SH-SY5Y (cell line): ENCODE measurements around the gene TEX44.

Experiments
- GATA2 ChIP-seq: IDR thresholded peaks from 2 replicates; pipeline ENCODE4 v1.6.1; 2011; ENCODE audit warnings: mild to moderate bottlenecking, low read depth, low read length
- GATA3 ChIP-seq: IDR thresholded peaks from 2 replicates; pipeline ENCODE4 v1.6.1; 2011; ENCODE audit warnings: low read depth, mild to moderate bottlenecking, low read length, moderate library complexity

- TF ChIP-seq GATA2 (no peak), GATA3 (no peak)
These were observed 28.6 kb downstream of the TEX44 start for GRCh38 chr2:231621051-231621879.
